ENCODE results near the gene SNX24.

GRCh38 chr5:122864842-122865241, 19.4 kb downstream of the SNX24 start:
- no peak for TF ChIP-seq CTCF (IDR thresholded peaks at IDR 0.05; ENCODE audit: low read depth, low read length, missing input control)
- no peak for TF ChIP-seq YY1 (IDR thresholded peaks at IDR 0.05)
- no peak for TF ChIP-seq EGR1 (IDR thresholded peaks at IDR 0.05; ENCODE audit: low read depth in 2 of 2)
- no peak for TF ChIP-seq ATF3 (IDR thresholded peaks at IDR 0.05)
- TF ChIP-seq GABPA (IDR thresholded peaks at IDR 0.05 in 1 of 2, conservative IDR thresholded peaks at IDR 0.05 in 1 of 2), result no peak
- no peak for TF ChIP-seq RAD21 (IDR thresholded peaks at IDR 0.05)
- TF ChIP-seq SP1 (IDR thresholded peaks at IDR 0.05), result no peak
- TF ChIP-seq REST (IDR thresholded peaks at IDR 0.05), result no peak
- TF ChIP-seq MAX (IDR thresholded peaks at IDR 0.05), result no peak
- TF ChIP-seq JUND (IDR thresholded peaks at IDR 0.05), result no peak
- TF ChIP-seq FOXA1 (IDR thresholded peaks at IDR 0.05), result no peak
- TF ChIP-seq ZBTB33 (IDR thresholded peaks at IDR 0.05), result no peak
- no peak for TF ChIP-seq TAF1 (conservative IDR thresholded peaks at IDR 0.05)
